ENCODE data around the gene TRERF1. TPM values are rescaled to one million over a fixed set of nuclear protein-coding genes. Genes with fewer than 3 reads are reported as not detected.

The TRERF1 gene
- total RNA-seq, 1 experiment from 2014 or later: 14.5 TPM

GRCh38 chr6:42226161-42226611, 225.5 kb downstream of the TRERF1 start:
- CTCF ChIA-PET: interaction anchor here (0.6 to 2.7 kb wide), 5 partner anchors 13 to 321 kb away, joined by 3 to 17 read pairs (median 3); no protein-coding TSS in a partner anchor
- peaks cover 90% of the 10 kb centered on the region for H3K4me1 ChIP-seq (replicated peaks; ENCODE audit: insufficient read depth)

GRCh38 chr6:42225419-42225818, 226.3 kb downstream of the TRERF1 start:
- no TSS peak for BruUV-seq (replicated peaks)
- CTCF ChIA-PET: interaction anchor here (0.7 kb wide), 1 partner anchor 204 kb away, joined by 3 read pairs; no protein-coding TSS in a partner anchor
- peak overlapping the region; percentile 61; the same call in 1 of the 2 replicates for H3K4me3 ChIP-seq
- no peaks in the 10 kb centered on the region for H3K9me2 ChIP-seq (ENCODE audit: insufficient read depth)
- H3K4me1 ChIP-seq (replicated peaks; ENCODE audit: insufficient read depth): peaks cover 97% of the 10 kb centered on the region
- peak overlapping the region; percentile 99 for H3K27ac ChIP-seq
- H3K4me2 ChIP-seq: peak overlapping the region; percentile 89
- no peak overlapping the region for H2AFZ ChIP-seq
- no peak for DNase-seq
- POLR2A ChIA-PET (ENCODE audit: unreplicated experiment): interaction anchor here (0.6 kb wide), 3 partner anchors 14 to 442 kb away, joined by 3 to 4 read pairs (median 3); partner anchors contain the start of gene TRERF1
- no peaks in the 10 kb centered on the region for H3K27me3 ChIP-seq (ENCODE audit: insufficient read depth, low read depth)
- TF ChIP-seq CTCF (conservative IDR thresholded peaks at IDR 0.05): no peak
- no peak for TF ChIP-seq EZH2 (IDR thresholded peaks at IDR 0.05; ENCODE audit: low read depth)
- H3K9me3 ChIP-seq (ENCODE audit: insufficient read depth, low read depth): no peaks in the 10 kb centered on the region
- H3K79me2 ChIP-seq (ENCODE audit: low read depth): 0 out of 2 replicates have a peak, but pooled peaks cover 4% of the 10 kb centered on the region
- peaks cover 71% of the 10 kb centered on the region for H3F3A ChIP-seq (ENCODE audit: insufficient read depth, low read depth)
- intact Hi-C loops (cut with micrococcal nuclease; ENCODE audit: unreplicated experiment): loop anchor here (5.0 to 10.0 kb wide), 4 partner anchors 69 to 649 kb away; partner anchors contain the start of genes BYSL, MED20 and RPL7L1
- H4K20me1 ChIP-seq (ENCODE audit: insufficient read depth): no peaks in the 10 kb centered on the region
- peaks cover 4% of the 10 kb centered on the region; the same call in 1 of the 2 replicates for H3K36me3 ChIP-seq (ENCODE audit: low read depth)

More at GRCh38 chr6:42226161-42226611, 225.5 kb downstream of the TRERF1 start:
- Histone ChIP-seq H3K79me2 (ENCODE audit: low read depth) (0 out of 2 replicates have a peak, but pooled peaks cover 4% of the 10 kb centered on the region), H3K4me2 (peak overlapping the region; percentile 89), H3K27ac (peak overlapping the region; percentile 99), H3K9me2 (ENCODE audit: insufficient read depth) (no peaks in the 10 kb centered on the region), H3F3A (ENCODE audit: insufficient read depth, low read depth) (peaks cover 63% of the 10 kb centered on the region), H3K27me3 (ENCODE audit: insufficient read depth, low read depth) (no peaks in the 10 kb centered on the region), H2AFZ (no peak overlapping the region), H3K36me3 (ENCODE audit: low read depth) (peaks cover 4% of the 10 kb centered on the region; the same call in 1 of the 2 replicates), H3K4me3 (peak overlapping the region; percentile 34; the same call in 1 of the 2 replicates), H4K20me1 (ENCODE audit: insufficient read depth) (no peaks in the 10 kb centered on the region), H3K9me3 (ENCODE audit: insufficient read depth, low read depth) (no peaks in the 10 kb centered on the region)
- TSS peak; percentile 86 for BruUV-seq (replicated peaks)
- peak in 1 of 2 experiments; percentile 25 for DNase-seq
- TF ChIP-seq EZH2 (IDR thresholded peaks at IDR 0.05; ENCODE audit: low read depth) (no peak), CTCF (conservative IDR thresholded peaks at IDR 0.05) (no peak)
- intact Hi-C loops (cut with micrococcal nuclease; ENCODE audit: unreplicated experiment): loop anchor here (1.0 to 10.0 kb wide), 8 partner anchors 69 to 649 kb away; partner anchors contain the start of genes BYSL, MED20 and RPL7L1
- POLR2A ChIA-PET (ENCODE audit: unreplicated experiment): interaction anchor here (0.6 to 1.2 kb wide), 6 partner anchors 14 to 823 kb away, joined by 3 to 15 read pairs (median 10); no protein-coding TSS in a partner anchor

- no peak for DNase-seq
- ChIA-PET POLR2A (ENCODE audit: unreplicated experiment) (interaction anchor here (0.6 kb wide), 3 partner anchors 136 to 441 kb away, joined by 3 to 4 read pairs (median 4); partner anchors contain the start of gene TRERF1), CTCF (interaction anchor here (0.6 kb wide), 1 partner anchor 304 kb away, joined by 3 read pairs; the partner anchor contains the start of gene MED20)
- H3F3A ChIP-seq (ENCODE audit: insufficient read depth, low read depth): peaks cover 75% of the 10 kb centered on the region
- no peaks in the 10 kb centered on the region for H3K9me2 ChIP-seq (ENCODE audit: insufficient read depth)
- BruUV-seq (replicated peaks): TSS peak; percentile 64
- intact Hi-C loops (cut with micrococcal nuclease; ENCODE audit: unreplicated experiment): loop anchor here (5.0 to 10.0 kb wide), 4 partner anchors 70 to 650 kb away; partner anchors contain the start of genes BYSL, MED20 and RPL7L1
- peak overlapping the region; percentile 61 for H3K4me3 ChIP-seq
- H3K27ac ChIP-seq: peak overlapping the region; percentile 99
- no peaks in the 10 kb centered on the region for H4K20me1 ChIP-seq (ENCODE audit: insufficient read depth)
- H2AFZ ChIP-seq: no peak overlapping the region; the same call in 1 of the 2 replicates
- H3K79me2 ChIP-seq (ENCODE audit: low read depth): 0 out of 2 replicates have a peak, but pooled peaks cover 4% of the 10 kb centered on the region
- no peaks in the 10 kb centered on the region for H3K27me3 ChIP-seq (ENCODE audit: insufficient read depth, low read depth)
- H3K4me2 ChIP-seq: peak overlapping the region; percentile 89
- peaks cover 97% of the 10 kb centered on the region for H3K4me1 ChIP-seq (replicated peaks; ENCODE audit: insufficient read depth)
- no peaks in the 10 kb centered on the region for H3K9me3 ChIP-seq (ENCODE audit: insufficient read depth, low read depth)
- TF ChIP-seq CTCF (conservative IDR thresholded peaks at IDR 0.05) (no peak), EZH2 (IDR thresholded peaks at IDR 0.05; ENCODE audit: low read depth) (no peak)
- peaks cover 4% of the 10 kb centered on the region; the same call in 1 of the 2 replicates for H3K36me3 ChIP-seq (ENCODE audit: low read depth)
Measured at GRCh38 chr6:42225029-42225339, 226.7 kb downstream of the TRERF1 start.
